ENCODE measurements around the gene FAM107A. TPM values are rescaled to one million over a fixed set of nuclear protein-coding genes. Genes with fewer than 3 reads are reported as not detected.
A peak's percentile ranks its signal among the peaks of the same experiment; 100 is the strongest.

Gene FAM107A
- total and polyA plus RNA-seq, 7 donors = 10.8 to 24.0 (median 18.4) TPM

- no peak overlapping the region for H3K27ac ChIP-seq
- no peaks in the 10 kb centered on the region for H3K27me3 ChIP-seq (ENCODE audit: insufficient read depth in 3 of 3, low read length in 2 of 3)
- H3K9me3 ChIP-seq = no peaks in the 10 kb centered on the region
- TF ChIP-seq CTCF (IDR thresholded peaks at IDR 0.05) = no peak
- no peaks in the 10 kb centered on the region for H3K36me3 ChIP-seq (ENCODE audit: insufficient read depth in 1 of 2, low read depth in 1 of 2)
- 32 to 58% (median 51%) methylated on average over 5 of the region's 5 CpGs for WGBS, 3 donors
- no peak overlapping the region for H3K4me3 ChIP-seq
- DNase-seq = no peak
- ATAC-seq = peak; percentile 69 to 87 (median 76)
- intact Hi-C loops (cut with DNase I) = no loop called here
- no peaks in the 10 kb centered on the region for H3K4me1 ChIP-seq
Observed at GRCh38 chr3:58608648-58609047, 31.5 kb upstream of the FAM107A start.

GRCh38 chr3:58607816-58608215, 30.6 kb upstream of the FAM107A start:
- DNase-seq (no peak), ATAC-seq (peak in 1 of 4 donors; percentile 43)
- no peak overlapping the region for H3K27ac ChIP-seq
- no peak for TF ChIP-seq CTCF (IDR thresholded peaks at IDR 0.05)
- H3K36me3 ChIP-seq (ENCODE audit: insufficient read depth in 1 of 2, low read depth in 1 of 2) = no peaks in the 10 kb centered on the region
- WGBS, 3 donors = 62 to 78% (median 77%) methylated on average over 4 of the region's 4 CpGs
- H3K9me3 ChIP-seq = no peaks in the 10 kb centered on the region
- H3K4me1 ChIP-seq = no peaks in the 10 kb centered on the region
- H3K27me3 ChIP-seq (ENCODE audit: insufficient read depth in 3 of 3, low read length in 2 of 3) = no peaks in the 10 kb centered on the region
- H3K4me3 ChIP-seq = no peak overlapping the region
- intact Hi-C loops (cut with DNase I) = no loop called here

GRCh38 chr3:58606693-58607092, 29.5 kb upstream of the FAM107A start:
- Histone ChIP-seq H3K4me3 (no peak overlapping the region), H3K36me3 (ENCODE audit: insufficient read depth in 1 of 2, low read depth in 1 of 2) (no peaks in the 10 kb centered on the region), H3K9me3 (no peaks in the 10 kb centered on the region), H3K27ac (no peak overlapping the region), H3K27me3 (ENCODE audit: insufficient read depth in 3 of 3, low read length in 2 of 3) (no peaks in the 10 kb centered on the region), H3K4me1 (no peaks in the 10 kb centered on the region)
- 76 to 100% (median 84%) methylated on average over 1 of the region's 1 CpG for WGBS, 3 donors
- DNase-seq = no peak
- ATAC-seq = no peak
- intact Hi-C loops (cut with DNase I) = no loop called here
- no peak for TF ChIP-seq CTCF (IDR thresholded peaks at IDR 0.05)

GRCh38 chr3:58604031-58604430, 26.8 kb upstream of the FAM107A start:
- no peak for ATAC-seq
- Histone ChIP-seq H3K4me1 (no peaks in the 10 kb centered on the region), H3K4me3 (no peak overlapping the region), H3K36me3 (ENCODE audit: insufficient read depth in 1 of 2, low read depth in 1 of 2) (no peaks in the 10 kb centered on the region), H3K27me3 (ENCODE audit: insufficient read depth in 3 of 3, low read length in 2 of 3) (no peaks in the 10 kb centered on the region), H3K27ac (no peak overlapping the region), H3K9me3 (no peaks in the 10 kb centered on the region)
- intact Hi-C loops (cut with DNase I) = no loop called here
- DNase-seq = no peak
- 75 to 84% (median 82%) methylated on average over 6 of the region's 6 CpGs for WGBS, 3 donors
- TF ChIP-seq CTCF (IDR thresholded peaks at IDR 0.05) = no peak

GRCh38 chr3:58603606-58604005, 26.4 kb upstream of the FAM107A start:
- TF ChIP-seq CTCF (IDR thresholded peaks at IDR 0.05) = no peak
- H3K27me3 ChIP-seq (ENCODE audit: insufficient read depth in 3 of 3, low read length in 2 of 3) = no peaks in the 10 kb centered on the region
- H3K27ac ChIP-seq = no peak overlapping the region
- DNase-seq = no peak
- no peaks in the 10 kb centered on the region for H3K9me3 ChIP-seq
- H3K36me3 ChIP-seq (ENCODE audit: insufficient read depth in 1 of 2, low read depth in 1 of 2) = no peaks in the 10 kb centered on the region
- intact Hi-C loops (cut with DNase I) = no loop called here
- H3K4me3 ChIP-seq = no peak overlapping the region
- no peak for ATAC-seq
- no peaks in the 10 kb centered on the region for H3K4me1 ChIP-seq
